SU-DHL-6 (cell line): ENCODE results near the gene LTB4R2.

Source experiments
- H2AFZ ChIP-seq: fragments of 200-600 bp; sonication (generic); 2 replicates; pipeline ENCODE4 v1.6.1; 2014; ENCODE audit warnings: low read depth, mild to moderate bottlenecking, moderate library complexity, mixed read lengths, antibody characterized with exemption, low read length; ENCODE audit not compliant: severe bottlenecking
- H3F3A ChIP-seq: fragments of 200-600 bp; shearing (Covaris generic); 2 replicates; pipeline ENCODE4 v1.6.0; 2016; ENCODE audit warnings: antibody characterized with exemption, mild to moderate bottlenecking; ENCODE audit not compliant: insufficient read depth
- H3K27ac ChIP-seq: fragments of 200-600 bp; sonication (generic); 2 replicates; pipeline ENCODE4 v1.5.1; 2016; ENCODE audit warnings: low read depth, mild to moderate bottlenecking, low read length, moderate library complexity, mixed read lengths
- H3K27me3 ChIP-seq: fragments of 200-600 bp; sonication (generic), shearing (Covaris generic); 2 replicates; pipeline ENCODE4 v1.6.0; 2014; ENCODE audit warnings: mild to moderate bottlenecking, low read length
- H3K36me3 ChIP-seq: fragments of 200-600 bp; sonication (generic); 2 replicates; pipeline ENCODE4 v1.6.1; 2014; ENCODE audit warnings: mild to moderate bottlenecking, low read length, mixed read lengths
- H3K4me2 ChIP-seq: fragments of 300-600, 200-600 bp; shearing (Covaris generic), sonication (generic); 2 replicates; pipeline ENCODE4 v1.6.0; 2014; ENCODE audit warnings: low read length, low read depth, mild to moderate bottlenecking; ENCODE audit not compliant: poor library complexity, severe bottlenecking
- H3K4me3 ChIP-seq: fragments of 200-600 bp; sonication (generic); 2 replicates; pipeline ENCODE4 v1.5.1; 2014; ENCODE audit warnings: antibody characterized with exemption, low read length, mild to moderate bottlenecking, mixed read lengths; ENCODE audit not compliant: insufficient read depth, poor library complexity, severe bottlenecking
- H3K79me2 ChIP-seq: fragments of 200-600 bp; sonication (generic); 2 replicates; pipeline ENCODE4 v1.6.1; 2014; ENCODE audit warnings: mild to moderate bottlenecking, low read length, moderate library complexity; ENCODE audit not compliant: insufficient read depth
- H3K9ac ChIP-seq: fragments of 200-600 bp; sonication (generic); 2 replicates; pipeline ENCODE4 v1.7.0; 2014; ENCODE audit warnings: mild to moderate bottlenecking, low read length
- H3K9me2 ChIP-seq: fragments of 200-600 bp; sonication (generic); replicated peaks from 2 replicates; pipeline ENCODE4 v1.6.1; 2014; ENCODE audit warnings: low read length; ENCODE audit not compliant: insufficient read depth
- H3K9me3 ChIP-seq: fragments of 200-600 bp; sonication (generic); 2 replicates; pipeline ENCODE4 v1.6.1; 2014; ENCODE audit warnings: low read length, mixed read lengths; ENCODE audit not compliant: insufficient read depth
- H4K20me1 ChIP-seq: fragments of 200-600 bp; sonication (generic); 2 replicates; pipeline ENCODE4 v1.6.1; 2014; ENCODE audit warnings: low read depth, mild to moderate bottlenecking, antibody characterized with exemption, low read length, moderate library complexity, mixed read lengths
- EZH2phosphoT487 ChIP-seq: fragments of 200-600 bp; sonication (generic), shearing (Covaris generic); conservative IDR thresholded peaks from 2 replicates; pipeline ENCODE4 v1.6.1; 2018; ENCODE audit warnings: mild to moderate bottlenecking, antibody characterized with exemption, low read length, moderate library complexity, mixed read lengths
- TF ChIP-seq, protein P1 (sequence below): fragments of 200-600 bp; sonication (generic); IDR thresholded peaks from one replicate; pipeline ENCODE4 v1.5.1; 2017; ENCODE audit warnings: antibody characterized with exemption, mild to moderate bottlenecking, low read length, moderate library complexity; ENCODE audit not compliant: insufficient read depth, poor library complexity, severe bottlenecking

The LTB4R2 gene

DNA sequence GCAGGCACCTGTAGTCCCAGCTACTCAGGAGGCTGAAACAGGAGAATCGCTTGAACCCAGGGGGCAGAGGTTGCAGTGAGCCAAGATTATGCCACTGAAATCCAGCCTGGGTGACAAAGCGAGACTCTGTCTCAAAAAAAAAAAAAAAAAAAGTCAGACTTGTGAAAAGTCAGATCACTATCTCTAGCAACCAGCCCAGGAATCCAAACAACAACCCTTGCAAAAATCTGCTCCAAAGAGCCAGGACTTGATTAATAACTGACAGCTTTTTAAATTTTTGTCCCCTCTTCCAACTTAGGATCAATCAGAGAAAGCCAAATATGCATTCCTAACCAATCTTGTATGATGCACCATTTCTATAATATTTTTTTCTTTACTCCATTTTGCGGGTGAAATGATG is 50.3 kb downstream of the LTB4R2 start:
- H3K9ac ChIP-seq: no peak overlapping the region
- H4K20me1 ChIP-seq: no peaks in the 10 kb centered on the region
- no peaks in the 10 kb centered on the region for H3K27me3 ChIP-seq
- no peaks in the 10 kb centered on the region for H3K79me2 ChIP-seq
- no peaks in the 10 kb centered on the region for H3K36me3 ChIP-seq
- H3K4me2 ChIP-seq: no peak overlapping the region
- TF ChIP-seq EZH2phosphoT487: no peak
- H2AFZ ChIP-seq: no peak overlapping the region
- no peaks in the 10 kb centered on the region for H3K9me3 ChIP-seq
- H3K9me2 ChIP-seq: no peaks in the 10 kb centered on the region
- no peak overlapping the region for H3K4me3 ChIP-seq
- no peak overlapping the region for H3K27ac ChIP-seq
- no peaks in the 10 kb centered on the region for H3F3A ChIP-seq

DNA sequence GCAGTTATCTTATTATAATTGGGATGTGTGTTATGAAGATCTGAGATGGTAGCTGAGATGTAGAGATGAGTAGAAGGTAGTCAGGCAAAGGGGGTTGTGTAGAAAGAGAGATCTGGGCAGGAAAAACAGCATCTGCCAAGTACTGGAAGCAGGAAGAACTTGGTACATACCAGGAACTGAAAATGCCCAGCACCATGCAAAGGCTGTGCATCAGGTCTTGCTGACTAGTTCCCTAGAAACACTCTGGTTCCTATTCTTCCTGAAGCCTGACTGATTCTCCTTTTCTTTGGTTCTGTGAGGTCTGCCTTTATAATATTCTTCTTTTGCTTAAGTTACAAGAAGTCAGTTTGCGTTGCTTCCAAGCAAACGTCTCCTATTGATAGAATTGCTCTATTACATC is 51.4 kb downstream of the LTB4R2 start:
- H3K27me3 ChIP-seq: no peaks in the 10 kb centered on the region
- H4K20me1 ChIP-seq: no peaks in the 10 kb centered on the region
- H3K9me2 ChIP-seq: no peaks in the 10 kb centered on the region
- TF ChIP-seq, protein P1, sequence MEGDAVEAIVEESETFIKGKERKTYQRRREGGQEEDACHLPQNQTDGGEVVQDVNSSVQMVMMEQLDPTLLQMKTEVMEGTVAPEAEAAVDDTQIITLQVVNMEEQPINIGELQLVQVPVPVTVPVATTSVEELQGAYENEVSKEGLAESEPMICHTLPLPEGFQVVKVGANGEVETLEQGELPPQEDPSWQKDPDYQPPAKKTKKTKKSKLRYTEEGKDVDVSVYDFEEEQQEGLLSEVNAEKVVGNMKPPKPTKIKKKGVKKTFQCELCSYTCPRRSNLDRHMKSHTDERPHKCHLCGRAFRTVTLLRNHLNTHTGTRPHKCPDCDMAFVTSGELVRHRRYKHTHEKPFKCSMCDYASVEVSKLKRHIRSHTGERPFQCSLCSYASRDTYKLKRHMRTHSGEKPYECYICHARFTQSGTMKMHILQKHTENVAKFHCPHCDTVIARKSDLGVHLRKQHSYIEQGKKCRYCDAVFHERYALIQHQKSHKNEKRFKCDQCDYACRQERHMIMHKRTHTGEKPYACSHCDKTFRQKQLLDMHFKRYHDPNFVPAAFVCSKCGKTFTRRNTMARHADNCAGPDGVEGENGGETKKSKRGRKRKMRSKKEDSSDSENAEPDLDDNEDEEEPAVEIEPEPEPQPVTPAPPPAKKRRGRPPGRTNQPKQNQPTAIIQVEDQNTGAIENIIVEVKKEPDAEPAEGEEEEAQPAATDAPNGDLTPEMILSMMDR: no peak
- TF ChIP-seq EZH2phosphoT487: no peak
- H3K27ac ChIP-seq: no peak overlapping the region
- no peak overlapping the region for H3K9ac ChIP-seq
- no peaks in the 10 kb centered on the region for H3K9me3 ChIP-seq
- H3K4me2 ChIP-seq: no peak overlapping the region
- no peak overlapping the region for H2AFZ ChIP-seq
- no peaks in the 10 kb centered on the region for H3K36me3 ChIP-seq
- no peak overlapping the region for H3K4me3 ChIP-seq
- H3F3A ChIP-seq: no peaks in the 10 kb centered on the region; the same call in 1 of the 2 replicates
- no peaks in the 10 kb centered on the region for H3K79me2 ChIP-seq
